HG02759 (cell line): ENCODE results near the gene MAEL.
"Not testable (repeated sequence)": the region's sequence is repeated elsewhere in the genome, so short reads cannot be mapped to it uniquely, and the experiment has no call there.

Experiments
- ATAC-seq: cut with Tn5 transposase; IDR thresholded peaks from one replicate; pipeline ENCODE4 v1.9.1; 2021; ENCODE audit warnings: mild to moderate bottlenecking, moderate library complexity; ENCODE audit not compliant: unreplicated experiment

MAEL gene

GRCh38 chr1:166977951-166978350 lies 11.1 kb upstream of the MAEL start:
- no peak for ATAC-seq

DNA sequence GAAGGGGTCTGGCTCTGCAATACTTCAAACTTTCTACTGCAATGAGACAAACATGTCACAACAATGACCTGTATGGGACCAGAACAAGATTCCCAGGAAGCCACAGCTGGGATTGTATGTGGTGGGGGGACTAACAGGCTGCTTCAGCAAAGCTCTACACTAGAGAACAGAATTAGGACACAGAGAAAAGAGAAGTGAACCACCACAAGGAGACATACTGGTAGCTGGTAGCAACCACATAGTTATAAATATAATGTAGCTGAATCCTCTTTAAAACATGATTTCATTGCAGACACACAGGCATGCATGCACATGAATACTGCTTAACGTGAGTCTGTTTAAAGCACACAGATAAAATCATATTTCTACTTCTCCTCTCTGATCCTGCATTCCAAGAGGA lies 10.3 kb upstream of the MAEL start:
- ATAC-seq, result peak; percentile 32

DNA sequence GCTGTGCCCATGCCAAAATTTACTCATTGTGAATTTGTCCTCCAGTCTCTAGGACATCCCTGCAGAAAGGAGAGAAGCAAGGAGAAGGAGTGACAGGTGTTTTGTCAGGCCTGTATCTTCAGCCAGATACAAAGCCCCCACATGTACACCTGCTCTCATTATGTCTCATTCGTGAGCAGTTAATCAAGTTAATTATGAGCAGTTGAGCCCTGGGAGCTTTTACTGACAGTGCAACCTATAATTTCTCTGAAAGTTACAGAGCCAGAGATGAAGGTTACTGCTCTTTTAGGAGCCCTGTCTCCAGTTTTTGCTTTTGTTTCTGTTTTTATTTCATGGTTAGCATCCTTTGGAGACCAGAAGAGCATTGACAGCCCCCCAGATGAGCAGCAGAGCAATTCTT lies 8.7 kb upstream of the MAEL start:
- ATAC-seq, result no peak

DNA sequence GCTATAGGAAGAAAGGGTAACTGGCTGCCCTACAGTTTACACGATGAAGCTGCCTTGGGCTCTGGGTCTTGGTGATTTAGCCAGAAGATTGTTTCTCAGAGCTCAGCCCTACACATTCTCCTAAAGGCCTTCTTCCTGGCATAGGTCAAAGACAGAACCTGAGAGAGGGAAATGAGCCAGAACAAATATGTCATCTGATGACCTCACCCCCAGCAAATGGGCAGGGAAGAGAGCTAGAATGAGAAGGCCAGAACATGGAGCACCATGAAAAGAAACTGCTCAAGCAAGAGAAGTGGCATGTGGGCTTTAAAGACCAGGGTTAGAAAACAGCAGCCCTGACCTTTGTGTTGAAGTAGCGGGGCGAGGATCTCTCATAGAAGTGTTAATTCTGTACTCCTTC lies 8.3 kb upstream of the MAEL start:
- no peak for ATAC-seq

DNA sequence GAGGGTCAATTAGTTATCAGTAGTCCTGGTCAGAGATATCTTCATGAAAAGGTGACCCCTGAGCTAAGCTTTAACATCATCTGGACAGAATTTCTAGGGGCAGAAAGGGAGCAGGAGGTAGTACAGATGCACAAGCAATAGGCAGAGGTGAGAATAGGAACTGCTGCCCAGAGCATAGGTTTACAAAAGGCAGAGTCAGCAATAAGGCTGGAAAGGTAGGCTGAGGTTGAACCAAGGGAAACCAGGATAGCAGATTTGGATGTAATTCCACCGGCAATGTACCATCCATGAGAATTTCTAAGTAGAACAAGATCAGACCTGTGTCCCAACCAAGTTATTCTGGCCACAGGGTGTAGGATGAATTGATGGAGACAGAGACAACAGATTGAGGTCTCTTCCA lies 7.5 kb upstream of the MAEL start:
- ATAC-seq, result no peak

GRCh38 chr1:166999075-166999474 lies 10.0 kb downstream of the MAEL start:
- peak; percentile 33 for ATAC-seq

DNA sequence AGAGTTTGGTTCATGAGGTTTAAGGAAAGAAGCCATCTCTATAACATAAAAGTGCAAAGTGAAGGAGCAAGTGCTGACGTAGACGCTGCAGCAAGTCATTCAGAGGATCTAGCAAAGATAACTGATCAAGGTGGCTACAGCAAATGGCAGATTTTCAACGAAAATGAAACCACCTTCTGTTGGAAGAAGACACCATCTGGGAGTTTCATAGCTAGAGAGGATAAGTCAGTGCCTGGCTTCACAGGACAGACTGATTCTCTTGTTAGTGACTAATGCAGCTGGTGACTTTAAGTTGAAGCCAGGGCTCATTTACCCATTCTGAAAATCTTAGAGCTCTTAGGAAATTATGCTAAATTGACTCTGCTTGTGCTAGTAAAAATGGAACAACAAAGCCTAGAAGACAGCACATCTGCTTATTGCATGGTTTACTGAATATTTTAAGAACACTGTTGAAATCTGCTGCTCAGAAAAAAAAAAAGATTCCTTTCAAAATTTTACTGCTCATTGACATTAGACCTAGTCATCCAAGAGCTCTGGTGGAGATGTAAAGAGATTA lies 10.5 kb downstream of the MAEL start:
- peak; percentile 45 for ATAC-seq

GRCh38 chr1:167000546-167000945 lies 11.5 kb downstream of the MAEL start:
- ATAC-seq, result no peak

- ATAC-seq, result no peak
Observed at GRCh38 chr1:167002354-167002753, 13.3 kb downstream of the MAEL start.

DNA sequence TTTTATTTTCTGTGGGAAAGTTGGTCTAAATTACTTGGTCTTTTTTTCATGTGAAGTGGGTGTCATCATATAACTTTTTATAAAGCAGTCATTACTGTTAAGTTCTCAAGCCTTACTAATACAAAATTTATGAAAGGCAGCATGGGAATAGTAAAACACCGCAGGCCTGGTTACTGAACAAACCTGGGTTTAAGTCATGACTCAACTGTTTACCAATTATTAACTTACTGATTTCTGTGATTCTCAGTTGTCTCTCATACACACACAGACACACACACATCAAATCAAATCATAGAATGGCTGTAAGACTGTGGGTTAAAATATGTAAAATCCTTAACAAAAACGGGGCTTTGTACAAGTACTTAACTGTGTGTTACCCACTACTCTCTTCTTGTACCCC lies 14.6 kb downstream of the MAEL start:
- ATAC-seq, result no peak

DNA sequence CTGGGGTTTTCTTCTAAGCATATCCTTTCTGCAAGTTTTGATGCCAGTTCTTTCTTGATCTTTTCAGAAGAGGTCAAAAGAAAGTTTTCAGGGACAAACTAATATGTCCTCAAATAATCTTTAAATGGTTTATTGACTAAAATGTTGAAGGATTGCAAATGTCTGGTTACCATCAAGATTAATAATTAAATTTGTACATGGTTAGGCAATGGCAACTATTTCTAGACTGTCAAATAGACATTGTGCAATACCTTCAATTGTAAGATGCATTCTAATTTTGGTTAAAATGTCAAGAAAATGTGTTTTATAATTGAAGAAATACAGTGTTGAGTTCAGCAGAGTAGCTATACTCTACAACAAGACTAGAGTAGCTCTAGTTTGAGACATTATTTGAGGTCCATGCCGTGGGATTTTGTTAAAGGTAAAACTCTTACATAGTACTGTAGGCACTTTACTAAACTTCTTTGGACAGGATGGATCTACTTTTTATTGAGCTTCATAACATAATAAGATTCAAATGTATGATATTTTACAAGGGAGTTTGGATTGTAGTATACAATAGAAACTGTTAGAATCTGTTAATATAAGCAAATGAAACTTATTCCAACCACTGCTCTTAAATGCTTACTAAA lies 22.6 kb downstream of the MAEL start:
- ATAC-seq, result no peak

GRCh38 chr1:167012570-167012969 lies 23.5 kb downstream of the MAEL start:
- no peak for ATAC-seq

GRCh38 chr1:167013108-167013929 lies 24.2 kb downstream of the MAEL start:
- ATAC-seq, result no peak

DNA sequence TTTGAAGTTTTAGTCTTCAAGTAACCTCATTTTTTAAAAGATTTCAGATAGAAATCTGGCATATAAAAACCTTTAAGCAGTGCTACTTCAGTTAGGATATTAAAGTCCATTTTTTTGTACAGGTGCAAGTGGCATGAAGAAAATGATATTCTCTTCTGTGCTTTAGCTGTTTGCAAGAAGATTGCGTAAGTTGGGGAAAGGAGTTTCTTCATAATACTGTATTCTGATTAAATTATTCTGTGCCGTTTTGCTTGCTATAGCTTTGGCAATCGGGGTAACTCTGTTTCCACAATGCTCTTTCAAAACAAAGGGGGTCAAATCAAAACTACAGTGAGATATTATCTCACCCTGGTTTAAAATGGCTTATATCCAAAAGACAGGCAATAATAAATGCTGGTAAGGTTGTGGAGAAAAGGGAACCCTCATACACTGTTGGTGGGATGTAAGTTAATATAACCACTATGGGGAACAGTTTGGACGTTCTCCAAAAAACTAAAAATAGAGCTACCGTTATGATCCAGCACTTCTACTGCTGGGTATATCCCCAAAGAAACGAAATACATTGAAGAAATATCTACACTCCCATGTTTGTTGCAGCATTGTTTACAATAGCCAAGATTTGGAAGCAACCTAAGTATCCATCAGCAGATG lies 27.1 kb downstream of the MAEL start:
- no peak for ATAC-seq

DNA sequence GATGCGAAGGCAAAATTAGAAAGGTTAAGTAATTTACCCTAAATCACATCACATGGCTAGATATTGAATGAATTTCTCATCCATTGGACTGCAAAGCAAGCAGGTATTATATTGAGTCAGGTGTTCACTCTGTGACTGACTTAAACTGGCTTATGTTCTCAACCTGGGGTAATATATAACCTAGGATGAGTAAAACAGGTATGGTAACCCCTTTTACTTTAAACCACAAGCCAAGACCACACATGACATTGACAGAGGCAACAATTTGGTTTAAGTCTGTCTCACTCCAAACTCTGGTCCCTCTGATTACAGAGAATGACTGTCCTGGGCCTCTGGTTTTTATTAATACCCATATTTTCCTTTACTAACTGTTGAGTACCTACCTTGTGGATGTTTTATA lies 33.3 kb downstream of the MAEL start:
- ATAC-seq, result peak; percentile 94

DNA sequence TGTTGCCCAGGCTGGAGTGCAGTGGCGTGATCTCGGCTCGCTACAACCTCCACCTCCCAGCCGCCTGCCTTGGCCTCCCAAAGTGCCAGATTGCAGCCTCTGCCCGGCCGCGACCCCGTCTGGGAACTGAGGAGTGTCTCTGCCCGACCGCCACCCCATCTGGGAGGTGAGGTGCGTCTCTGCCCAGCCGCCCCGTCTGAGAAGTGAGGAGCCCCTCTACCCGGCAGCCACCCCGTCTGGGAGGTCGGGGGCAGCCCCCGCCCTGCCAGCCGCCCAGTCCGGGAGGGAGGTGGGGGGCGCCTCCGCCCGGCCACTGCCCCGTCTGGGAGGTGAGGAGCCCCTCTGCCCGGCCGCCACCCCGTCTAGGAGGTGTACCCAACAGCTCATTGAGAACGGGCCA lies 40.5 kb downstream of the MAEL start:
- ATAC-seq, result not testable (repeated sequence)

DNA sequence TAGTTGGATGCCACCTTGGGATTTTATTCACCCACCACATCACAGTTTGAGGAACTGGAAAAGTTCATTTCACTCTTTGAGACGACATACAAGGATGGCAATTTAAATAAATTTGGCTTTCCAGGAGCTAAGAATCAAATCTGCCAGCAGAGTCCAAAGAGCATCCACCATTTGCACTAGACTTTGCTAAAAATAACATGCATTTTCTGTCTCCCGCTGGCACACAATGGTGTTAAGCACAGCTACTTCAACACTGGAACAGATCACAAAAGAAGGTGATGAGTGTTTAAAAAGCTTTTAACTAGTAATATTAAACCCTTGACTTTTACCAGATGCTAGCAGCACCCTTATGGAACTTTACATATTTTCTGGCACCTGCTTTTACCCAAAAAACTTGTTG lies 44.6 kb downstream of the MAEL start:
- no peak for ATAC-seq

DNA sequence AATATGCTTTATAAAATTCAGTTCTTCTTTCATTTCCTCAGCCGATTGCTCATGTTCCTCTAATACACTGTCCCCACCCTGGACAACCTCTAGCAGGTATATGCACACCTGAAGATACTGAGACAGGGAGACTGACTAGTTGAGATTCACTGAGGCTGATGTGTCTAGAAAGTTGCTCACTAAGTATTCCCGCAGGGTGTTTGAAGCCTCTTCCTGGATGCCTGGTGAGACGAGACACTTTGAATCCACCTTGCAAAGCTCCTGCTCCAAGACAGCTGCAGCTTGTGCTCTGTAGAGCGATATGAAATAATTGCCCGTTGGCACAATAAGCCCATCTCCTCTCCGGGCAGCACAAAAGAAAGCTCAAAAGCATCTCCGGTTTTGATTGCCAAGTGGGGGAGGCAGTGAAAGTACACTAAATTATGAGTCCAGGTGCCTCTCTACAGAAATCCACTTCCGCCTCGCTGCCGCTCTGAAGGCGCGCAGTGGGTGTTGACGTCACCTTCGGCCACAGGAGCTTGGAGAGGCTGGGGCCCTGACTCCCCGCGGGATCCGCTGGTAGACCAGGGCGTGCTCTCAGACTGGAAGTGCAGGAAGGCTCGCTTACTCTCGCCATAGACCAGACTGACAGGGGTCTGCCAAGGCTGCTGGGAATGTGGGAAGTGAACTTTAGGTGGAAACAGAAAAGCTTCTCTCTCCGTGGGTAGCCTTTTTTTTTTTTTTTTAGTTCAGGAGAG lies 54.8 kb downstream of the MAEL start:
- peak; percentile 97 for ATAC-seq

DNA sequence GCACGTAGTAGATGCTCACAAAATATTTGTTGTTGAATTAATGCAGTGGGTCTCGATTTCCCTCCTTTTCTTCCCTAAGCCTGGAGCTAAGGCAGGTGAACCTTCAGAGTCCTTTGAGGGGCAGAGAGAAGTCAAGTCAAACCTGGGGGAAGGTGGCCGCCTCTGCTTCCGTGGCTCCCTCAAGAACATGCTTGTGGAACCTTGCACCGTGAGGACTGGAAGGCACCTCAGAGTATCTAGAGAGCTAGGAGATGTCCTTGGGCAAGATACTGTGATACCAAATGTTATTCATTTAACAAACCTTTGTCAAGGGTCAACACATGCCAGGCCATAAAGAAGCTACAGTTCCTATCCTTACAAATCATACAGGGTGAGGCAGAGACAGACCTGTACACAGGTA lies 62.8 kb downstream of the MAEL start:
- no peak for ATAC-seq

- no peak for ATAC-seq
Observed at GRCh38 chr1:167052389-167052788, 63.3 kb downstream of the MAEL start.

- ATAC-seq, result no peak
Observed at GRCh38 chr1:167054531-167054930, 65.5 kb downstream of the MAEL start.
